ENCODE results near the gene RTKN2.
"Not testable (repeated sequence)": the region's sequence is repeated elsewhere in the genome, so short reads cannot be mapped to it uniquely, and the experiment has no call there.

RTKN2 gene

GRCh38 chr10:62268399-62269114 is at the start of gene RTKN2:
RTKN2 (minus strand) TSS chr10:62268844; CDS start chr10:62268610, 234 bp downstream.
- peak; percentile 74 for DNase-seq (ENCODE audit: low read depth)

- no peak for DNase-seq (ENCODE audit: low read depth)
Observed at GRCh38 chr10:62317257-62317656, 48.6 kb upstream of the RTKN2 start.

- no peak for DNase-seq (ENCODE audit: low read depth)
Observed at GRCh38 chr10:62309254-62309653, 40.6 kb upstream of the RTKN2 start.

GRCh38 chr10:62308101-62308500 is 39.5 kb upstream of the RTKN2 start:
- DNase-seq (ENCODE audit: low read depth): no peak

GRCh38 chr10:62307635-62308034 is 39.0 kb upstream of the RTKN2 start:
- DNase-seq (ENCODE audit: low read depth): no peak

- DNase-seq (ENCODE audit: low read depth): no peak
Observed at GRCh38 chr10:62306663-62307062, 38.0 kb upstream of the RTKN2 start.

GRCh38 chr10:62305813-62306212 is 37.2 kb upstream of the RTKN2 start:
- no peak for DNase-seq (ENCODE audit: low read depth)

- no peak for DNase-seq (ENCODE audit: low read depth)
Observed at GRCh38 chr10:62303922-62304321, 35.3 kb upstream of the RTKN2 start.

GRCh38 chr10:62302760-62303159 is 34.1 kb upstream of the RTKN2 start:
- no peak for DNase-seq (ENCODE audit: low read depth)

- DNase-seq (ENCODE audit: low read depth): no peak
Observed at GRCh38 chr10:62297857-62298256, 29.2 kb upstream of the RTKN2 start.

GRCh38 chr10:62284221-62284620 is 15.6 kb upstream of the RTKN2 start:
- DNase-seq (ENCODE audit: low read depth): no peak

GRCh38 chr10:62281348-62281747 is 12.7 kb upstream of the RTKN2 start:
- not testable (repeated sequence) for DNase-seq (ENCODE audit: low read depth)

GRCh38 chr10:62280392-62280791 is 11.7 kb upstream of the RTKN2 start:
- not testable (repeated sequence) for DNase-seq (ENCODE audit: low read depth)

- no peak for DNase-seq (ENCODE audit: low read depth)
Observed at GRCh38 chr10:62278441-62278910, 9.8 kb upstream of the RTKN2 start.

GRCh38 chr10:62277971-62278370 is 9.3 kb upstream of the RTKN2 start:
- DNase-seq (ENCODE audit: low read depth): no peak

GRCh38 chr10:62270020-62270419 is 1.4 kb upstream of the RTKN2 start:
- no peak for DNase-seq (ENCODE audit: low read depth)

- peak; percentile 21 for DNase-seq (ENCODE audit: low read depth)
Observed at GRCh38 chr10:62268027-62268398, 631 bp downstream of the RTKN2 start.

GRCh38 chr10:62266611-62267010 is 2.0 kb downstream of the RTKN2 start:
- DNase-seq (ENCODE audit: low read depth): no peak

- no peak for DNase-seq (ENCODE audit: low read depth)
Observed at GRCh38 chr10:62266147-62266546, 2.5 kb downstream of the RTKN2 start.

GRCh38 chr10:62264702-62265436 is 3.8 kb downstream of the RTKN2 start:
- peak; percentile 91 for DNase-seq (ENCODE audit: low read depth)

GRCh38 chr10:62264126-62264525 is 4.5 kb downstream of the RTKN2 start:
- DNase-seq (ENCODE audit: low read depth): no peak

GRCh38 chr10:62261666-62262065 is 7.0 kb downstream of the RTKN2 start:
- peak; percentile 33 for DNase-seq (ENCODE audit: low read depth)

- DNase-seq (ENCODE audit: low read depth): no peak
Observed at GRCh38 chr10:62259998-62260397, 8.6 kb downstream of the RTKN2 start.
